ENCODE results near the gene CCDC12.

CCDC12 gene
- total RNA-seq: 41.3 to 48.5 (median 43.0) reads per million in 3 experiments

GRCh38 chr3:46976326-46977190 lies at the start of gene CCDC12:
Gene CCDC12 (minus strand): TSS chr3:46976745. CDS start chr3:46976732, 13 bp downstream.
- DNase-seq: peak; percentile 97

GRCh38 chr3:47024932-47025331 lies 48.4 kb upstream of the CCDC12 start:
- no peak for DNase-seq

- no peak for DNase-seq
Observed at GRCh38 chr3:47022641-47023071, 46.1 kb upstream of the CCDC12 start.

GRCh38 chr3:47020311-47020710 lies 43.8 kb upstream of the CCDC12 start:
- DNase-seq: no peak

- DNase-seq: no peak
Observed at GRCh38 chr3:47019201-47019600, 42.7 kb upstream of the CCDC12 start.

- DNase-seq: no peak
Observed at GRCh38 chr3:47018269-47018611, 41.7 kb upstream of the CCDC12 start.

GRCh38 chr3:47017504-47018268 lies 41.1 kb upstream of the CCDC12 start:
- no peak for DNase-seq

- DNase-seq: no peak
Observed at GRCh38 chr3:47016934-47017435, 40.4 kb upstream of the CCDC12 start.

- no peak for DNase-seq
Observed at GRCh38 chr3:47016086-47016933, 39.8 kb upstream of the CCDC12 start.

- no peak for DNase-seq
Observed at GRCh38 chr3:47015151-47015550, 38.6 kb upstream of the CCDC12 start.

GRCh38 chr3:47014036-47014435 lies 37.5 kb upstream of the CCDC12 start:
- DNase-seq: no peak

GRCh38 chr3:47013231-47013630 lies 36.7 kb upstream of the CCDC12 start:
- no peak for DNase-seq

GRCh38 chr3:47012342-47013230 lies 36.0 kb upstream of the CCDC12 start:
- DNase-seq: no peak

- no peak for DNase-seq
Observed at GRCh38 chr3:47011371-47011770, 34.8 kb upstream of the CCDC12 start.

GRCh38 chr3:47010910-47011309 lies 34.4 kb upstream of the CCDC12 start:
- DNase-seq: no peak

- DNase-seq: no peak
Observed at GRCh38 chr3:47010111-47010712, 33.7 kb upstream of the CCDC12 start.

GRCh38 chr3:47009225-47010110 lies 32.9 kb upstream of the CCDC12 start:
- DNase-seq: peak; percentile 46

- no peak for DNase-seq
Observed at GRCh38 chr3:47008851-47009224, 32.3 kb upstream of the CCDC12 start.

- no peak for DNase-seq
Observed at GRCh38 chr3:47008234-47008796, 31.8 kb upstream of the CCDC12 start.

Data from central memory CD4-positive, alpha-beta T cell (primary cell).